Rectal smooth muscle tissue (tissue), 1 donor: ENCODE results near the gene CLCF1.

Source experiments
- H3K27ac ChIP-seq: one replicate; pipeline ENCODE4 v1.7.0; 2013; ENCODE audit warnings: low read depth, low read length, inconsistent platforms
- H3K27me3 ChIP-seq: one replicate; pipeline ENCODE4 v1.7.0; 2013; ENCODE audit warnings: low read length; ENCODE audit not compliant: control insufficient read depth, insufficient read depth
- H3K36me3 ChIP-seq: one replicate; pipeline ENCODE4 v1.7.0; 2013; ENCODE audit warnings: low read length; ENCODE audit not compliant: control insufficient read depth, insufficient read depth
- H3K4me1 ChIP-seq: one replicate; pipeline ENCODE4 v1.7.0; 2013; ENCODE audit warnings: low read length; ENCODE audit not compliant: control insufficient read depth, insufficient read depth
- H3K4me3 ChIP-seq: one replicate; pipeline ENCODE4 v1.7.0; 2013; ENCODE audit warnings: low read length
- H3K9ac ChIP-seq: one replicate; pipeline ENCODE4 v1.7.0; 2013; ENCODE audit warnings: low read length

The CLCF1 gene

GRCh38 chr11:67397536-67397935, 24.1 kb upstream of the CLCF1 start:
- Histone ChIP-seq H3K36me3 (peaks cover 20% of the 10 kb centered on the region), H3K27me3 (no peaks in the 10 kb centered on the region), H3K27ac (no peak overlapping the region), H3K4me1 (peaks cover 15% of the 10 kb centered on the region), H3K4me3 (no peak overlapping the region), H3K9ac (no peak overlapping the region)

DNA sequence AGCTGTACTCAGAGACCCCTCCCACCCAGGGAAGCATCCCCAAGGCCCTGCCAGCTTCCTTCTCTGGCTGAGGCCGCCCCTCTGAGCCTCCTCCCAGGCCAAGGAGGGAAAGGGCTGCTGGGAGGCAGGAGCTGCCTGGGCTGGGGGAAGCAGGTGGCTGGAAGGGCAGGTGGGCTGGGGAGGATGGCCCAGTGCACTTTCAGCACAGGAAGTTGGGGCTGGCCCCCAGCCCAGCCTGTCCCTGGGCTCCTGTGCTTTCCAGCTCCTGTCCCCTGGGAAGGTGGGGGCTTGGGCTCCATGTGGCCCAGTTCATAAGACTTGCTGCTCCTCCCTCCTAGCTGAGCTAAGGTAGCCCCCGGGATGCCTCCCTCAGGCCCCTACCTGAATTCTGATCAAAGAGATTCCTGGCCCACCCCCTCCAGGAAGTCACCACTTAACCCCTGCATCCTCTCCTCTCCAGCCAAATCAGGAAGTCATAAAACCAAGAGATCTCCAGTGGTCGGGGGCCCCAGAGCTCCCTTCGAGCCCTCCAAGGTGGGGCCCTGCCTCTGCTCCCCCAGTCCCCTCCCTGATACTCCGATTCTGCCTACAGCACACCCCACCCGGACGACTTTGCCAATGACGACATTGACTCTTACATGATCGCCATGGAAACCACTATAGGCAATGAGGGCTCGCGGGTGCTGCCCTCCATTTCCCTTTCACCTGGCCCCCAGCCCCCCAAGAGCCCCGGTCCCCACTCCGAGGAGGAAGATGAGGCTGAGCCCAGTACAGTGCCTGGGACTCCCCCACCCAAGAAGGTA, 23.4 kb upstream of the CLCF1 start:
- Histone ChIP-seq H3K36me3 (peaks cover 20% of the 10 kb centered on the region), H3K27ac (no peak overlapping the region)

DNA sequence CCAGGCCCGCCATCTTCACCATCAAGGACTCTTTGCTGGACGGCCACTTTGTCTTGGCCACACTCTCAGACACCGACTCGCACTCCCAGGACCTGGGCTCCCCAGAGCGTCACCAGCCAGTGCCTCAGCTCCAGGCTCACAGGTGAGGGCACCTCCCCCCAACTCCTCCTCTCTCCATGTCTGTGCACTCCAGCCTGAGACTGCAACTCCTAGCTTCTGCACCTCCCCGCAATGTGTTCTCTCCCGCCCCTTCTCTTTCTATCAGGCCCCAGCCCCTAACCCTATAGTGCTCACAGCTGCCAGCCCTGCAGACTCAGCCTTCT, 22.8 kb upstream of the CLCF1 start:
- no peak overlapping the region for H3K4me3 ChIP-seq
- no peak overlapping the region for H3K27ac ChIP-seq
- H3K27me3 ChIP-seq, result no peaks in the 10 kb centered on the region
- peaks cover 20% of the 10 kb centered on the region for H3K36me3 ChIP-seq
- peaks cover 18% of the 10 kb centered on the region for H3K4me1 ChIP-seq
- H3K9ac ChIP-seq, result no peak overlapping the region

More for the DNA sequence above, 23.4 kb upstream of the CLCF1 start:
- Histone ChIP-seq H3K4me3 (no peak overlapping the region), H3K27me3 (no peaks in the 10 kb centered on the region), H3K4me1 (peaks cover 18% of the 10 kb centered on the region), H3K9ac (no peak overlapping the region)

DNA sequence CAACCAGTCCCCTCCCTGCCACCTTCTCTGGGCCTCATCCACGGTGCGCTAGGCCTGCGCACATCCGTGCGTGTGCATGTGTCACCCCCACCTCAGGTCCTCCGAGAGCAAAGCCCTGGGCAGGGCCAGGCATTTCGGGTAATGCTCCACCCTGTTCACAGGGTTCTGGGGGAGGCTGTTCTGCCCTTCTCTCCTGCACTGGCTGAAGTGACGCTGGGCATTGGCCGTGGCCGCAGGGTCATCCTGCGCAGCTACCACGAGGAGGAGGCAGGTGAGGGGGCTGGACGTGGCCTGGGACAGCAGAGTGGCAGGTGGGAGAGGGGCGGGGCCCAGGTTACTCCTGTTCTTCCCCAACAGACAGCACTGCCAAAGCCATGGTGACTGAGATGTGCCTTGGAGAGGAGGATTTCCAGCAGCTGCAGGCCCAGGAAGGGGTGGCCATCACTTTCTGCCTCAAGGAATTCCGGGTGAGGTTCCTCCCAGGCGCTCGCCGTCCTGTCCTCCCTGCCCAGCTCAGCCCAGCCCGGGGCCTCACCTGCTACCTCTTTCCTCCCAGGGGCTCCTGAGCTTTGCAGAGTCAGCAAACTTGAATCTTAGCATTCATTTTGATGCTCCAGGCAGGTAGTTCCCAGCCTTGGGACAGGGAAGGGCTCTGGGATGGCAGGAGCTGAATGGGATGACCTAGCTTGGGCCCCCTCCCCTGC, 22.3 kb upstream of the CLCF1 start:
- H3K4me3 ChIP-seq, result no peak overlapping the region
- H3K27ac ChIP-seq, result no peak overlapping the region
- H3K27me3 ChIP-seq, result no peaks in the 10 kb centered on the region
- H3K36me3 ChIP-seq, result peaks cover 20% of the 10 kb centered on the region
- H3K9ac ChIP-seq, result no peak overlapping the region
- H3K4me1 ChIP-seq, result peaks cover 22% of the 10 kb centered on the region

DNA sequence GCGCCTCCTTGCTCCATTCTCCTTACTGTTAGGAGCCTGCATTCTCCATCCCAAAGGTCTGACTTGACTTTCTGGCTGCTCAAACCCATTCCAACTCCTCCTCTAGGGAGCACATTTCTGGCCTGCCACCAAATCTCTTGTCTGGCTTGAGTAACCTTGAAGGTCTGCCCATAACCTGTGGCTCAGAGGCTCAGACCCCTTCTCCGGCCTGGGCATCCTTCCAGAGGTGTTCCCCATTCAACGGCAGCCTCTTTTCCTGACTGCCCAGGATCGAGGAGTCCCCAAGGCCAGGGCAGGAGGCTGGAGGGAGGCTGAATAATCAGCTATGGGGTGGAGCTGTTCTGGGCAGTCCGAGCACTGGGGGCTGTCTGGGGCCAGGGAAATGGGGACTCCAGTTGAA, 20.6 kb upstream of the CLCF1 start:
- no peak overlapping the region for H3K27ac ChIP-seq
- no peak overlapping the region for H3K4me3 ChIP-seq
- H3K4me1 ChIP-seq, result peaks cover 9% of the 10 kb centered on the region
- H3K27me3 ChIP-seq, result no peaks in the 10 kb centered on the region
- H3K36me3 ChIP-seq, result peaks cover 14% of the 10 kb centered on the region
- H3K9ac ChIP-seq, result no peak overlapping the region

DNA sequence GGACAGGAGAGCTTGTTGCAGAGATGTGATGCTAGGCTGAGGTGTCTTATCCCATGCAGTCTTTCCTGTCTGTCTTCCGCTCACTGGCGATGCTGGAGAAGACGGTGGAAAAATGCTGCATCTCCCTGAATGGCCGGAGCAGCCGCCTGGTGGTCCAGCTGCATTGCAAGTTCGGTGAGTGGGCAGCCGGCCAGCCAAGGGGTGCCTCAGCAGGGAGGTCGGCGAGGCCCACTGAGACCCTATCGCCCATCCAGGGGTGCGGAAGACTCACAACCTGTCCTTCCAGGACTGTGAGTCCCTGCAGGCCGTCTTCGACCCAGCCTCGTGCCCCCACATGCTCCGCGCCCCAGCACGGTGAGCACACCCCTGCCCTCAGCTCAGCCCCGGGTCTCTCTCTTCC, 20.0 kb upstream of the CLCF1 start:
- Histone ChIP-seq H3K4me1 (peaks cover 9% of the 10 kb centered on the region), H3K4me3 (no peak overlapping the region), H3K27ac (no peak overlapping the region), H3K9ac (no peak overlapping the region), H3K36me3 (peaks cover 8% of the 10 kb centered on the region), H3K27me3 (no peaks in the 10 kb centered on the region)

- Histone ChIP-seq H3K27me3 (no peaks in the 10 kb centered on the region), H3K4me3 (peak overlapping the region; percentile 91), H3K27ac (peak overlapping the region; percentile 87), H3K36me3 (no peaks in the 10 kb centered on the region), H3K4me1 (peaks cover 9% of the 10 kb centered on the region), H3K9ac (peak overlapping the region; percentile 62)
Measured at GRCh38 chr11:67392183-67392715, 18.9 kb upstream of the CLCF1 start.

DNA sequence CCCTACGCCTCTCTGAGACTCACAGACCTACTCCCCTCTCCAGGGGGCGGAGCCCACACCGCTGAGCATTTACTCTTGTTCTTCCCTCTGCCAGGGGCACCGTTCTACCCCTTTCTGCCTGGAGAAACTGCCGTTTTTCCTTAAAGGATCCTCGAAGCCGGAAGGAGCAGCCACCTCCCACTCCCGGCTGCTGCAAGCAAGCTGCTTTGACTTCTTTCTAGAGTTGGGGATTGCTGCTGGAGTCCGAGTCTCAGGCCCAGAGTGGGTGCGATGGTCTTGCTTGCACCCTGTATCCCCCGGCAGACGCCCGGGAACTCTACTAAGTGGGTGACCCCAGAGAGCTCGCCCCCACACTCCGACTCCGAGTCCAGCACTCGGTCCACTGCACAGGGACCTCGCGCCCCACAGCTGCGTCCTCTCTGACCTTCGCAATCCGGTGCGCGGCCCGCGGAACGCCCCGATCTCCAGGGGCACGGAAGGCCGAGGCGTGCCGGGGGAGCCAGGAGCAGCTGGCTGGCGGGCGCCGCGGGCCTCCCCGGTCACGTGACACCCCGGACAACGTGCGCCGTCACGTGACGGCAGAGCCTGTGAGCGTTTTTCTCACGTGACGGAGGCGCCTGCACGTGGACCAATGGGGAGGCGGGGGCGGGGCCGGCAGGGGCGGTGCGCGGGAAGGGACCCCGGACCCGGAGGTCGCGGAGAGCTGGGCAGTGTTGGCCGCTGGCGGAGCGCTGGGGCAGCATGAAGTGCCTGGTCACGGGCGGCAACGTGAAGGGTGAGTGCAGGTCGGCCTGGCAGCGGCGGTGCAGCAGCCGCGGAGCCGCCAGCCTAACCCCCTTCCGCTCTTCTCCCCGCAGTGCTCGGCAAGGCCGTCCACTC, 18.1 kb upstream of the CLCF1 start, which contains the start of gene RAD9A:
TSS of gene RAD9A (plus strand) at position 683 of the 879 bp plus-strand sequence. CDS start at position 742, 59 bp downstream.
- H3K9ac ChIP-seq, result peak within 1 kb of the TSS; percentile 62
- no peaks in the 10 kb centered on the region for H3K27me3 ChIP-seq
- no peaks in the 10 kb centered on the region for H3K36me3 ChIP-seq
- H3K4me3 ChIP-seq, result peak within 1 kb of the TSS; percentile 91
- peak within 1 kb of the TSS; percentile 87 for H3K27ac ChIP-seq
- peaks cover 9% of the 10 kb centered on the region for H3K4me1 ChIP-seq

DNA sequence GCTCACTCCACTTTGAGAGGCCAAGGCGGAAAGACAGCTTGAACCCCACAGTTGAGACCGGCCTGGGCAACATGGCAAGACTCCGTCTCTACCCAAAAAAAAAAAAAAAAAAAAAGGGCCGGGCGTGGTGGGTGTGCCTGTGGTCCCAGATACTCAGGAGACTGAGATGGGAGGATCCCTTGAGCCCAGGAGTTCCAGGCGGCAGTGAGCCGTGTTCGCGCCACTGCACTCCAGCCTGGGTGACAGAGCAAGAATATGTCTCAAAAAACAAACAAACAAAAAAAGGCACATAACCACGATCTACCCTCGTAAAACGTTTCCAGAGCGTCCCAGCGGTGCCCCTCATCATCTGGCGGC, 17.5 kb upstream of the CLCF1 start:
- peak overlapping the region; percentile 87 for H3K27ac ChIP-seq
- peaks cover 9% of the 10 kb centered on the region for H3K4me1 ChIP-seq
- peak overlapping the region; percentile 89 for H3K4me3 ChIP-seq
- H3K27me3 ChIP-seq, result no peaks in the 10 kb centered on the region
- peak overlapping the region; percentile 42 for H3K9ac ChIP-seq
- H3K36me3 ChIP-seq, result no peaks in the 10 kb centered on the region

- H3K27ac ChIP-seq, result no peak overlapping the region
- no peaks in the 10 kb centered on the region for H3K36me3 ChIP-seq
- peaks cover 9% of the 10 kb centered on the region for H3K4me1 ChIP-seq
- H3K4me3 ChIP-seq, result no peak overlapping the region
- H3K27me3 ChIP-seq, result no peaks in the 10 kb centered on the region
- peak overlapping the region; percentile 27 for H3K9ac ChIP-seq
Measured at GRCh38 chr11:67389477-67389876, 16.1 kb upstream of the CLCF1 start.

DNA sequence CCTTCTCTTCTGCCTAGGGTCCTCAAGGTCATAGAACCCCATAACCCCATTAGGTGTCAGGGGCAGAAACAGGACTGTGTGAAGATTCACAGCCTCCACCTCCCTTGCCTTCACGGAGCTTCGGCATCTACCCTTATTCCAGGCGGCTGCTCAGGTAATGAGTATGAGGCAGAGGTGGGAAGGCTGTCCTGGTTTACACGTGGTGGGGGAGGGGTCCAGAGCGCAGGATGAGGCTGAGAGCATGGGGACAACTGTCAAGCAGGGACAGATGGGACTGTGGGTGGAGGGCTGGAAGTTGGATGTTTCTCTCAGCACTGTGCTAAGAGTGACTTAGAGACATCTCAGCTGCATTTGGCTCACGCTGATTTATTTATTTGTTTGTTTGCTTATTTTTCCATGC, 14.1 kb upstream of the CLCF1 start:
- no peak overlapping the region for H3K9ac ChIP-seq
- no peaks in the 10 kb centered on the region for H3K36me3 ChIP-seq
- no peak overlapping the region for H3K4me3 ChIP-seq
- H3K27ac ChIP-seq, result no peak overlapping the region
- H3K27me3 ChIP-seq, result no peaks in the 10 kb centered on the region
- peaks cover 7% of the 10 kb centered on the region for H3K4me1 ChIP-seq

GRCh38 chr11:67387069-67387468, 13.7 kb upstream of the CLCF1 start:
- H3K27me3 ChIP-seq, result no peaks in the 10 kb centered on the region
- H3K9ac ChIP-seq, result no peak overlapping the region
- H3K4me1 ChIP-seq, result peaks cover 4% of the 10 kb centered on the region
- H3K4me3 ChIP-seq, result no peak overlapping the region
- H3K36me3 ChIP-seq, result no peaks in the 10 kb centered on the region
- H3K27ac ChIP-seq, result no peak overlapping the region
